ENCODE results near the gene DPP4.

Gene DPP4

DNA sequence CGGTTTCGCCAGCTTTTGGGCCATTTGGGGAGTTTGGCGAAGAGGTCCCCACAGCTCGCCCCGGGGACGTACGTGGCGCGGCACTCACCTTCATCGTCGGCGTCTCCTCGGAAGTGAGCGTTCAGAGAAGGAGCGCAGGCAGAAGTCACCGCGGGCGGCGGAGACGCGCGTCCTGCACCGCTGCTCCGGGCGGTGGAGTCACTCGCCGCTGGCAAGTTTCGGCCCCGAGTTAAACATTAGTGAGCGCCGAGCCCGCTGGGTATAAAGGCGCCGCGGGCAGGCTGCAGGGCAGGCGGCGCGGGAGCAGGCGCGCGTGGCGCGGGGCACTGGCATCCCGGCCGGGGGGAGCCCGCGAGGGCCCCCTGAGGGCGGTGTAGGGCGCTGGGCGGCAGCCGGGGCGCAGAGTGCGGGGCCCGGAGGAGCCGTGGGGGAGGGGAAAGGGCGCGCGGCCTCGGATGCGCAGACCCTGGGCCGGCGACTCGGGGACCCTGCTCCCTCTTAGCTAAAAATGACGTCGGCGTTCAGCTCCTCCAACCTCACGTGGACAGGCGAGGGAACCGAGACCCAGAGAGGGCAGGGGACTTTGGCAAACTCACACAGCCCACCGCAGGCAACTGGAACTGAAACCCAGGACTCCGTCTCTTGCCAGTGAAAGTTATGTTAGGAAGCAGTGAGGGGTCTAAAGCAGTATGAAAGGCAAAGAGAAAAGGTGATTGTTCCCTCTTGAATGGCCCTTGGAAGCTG, at the start of gene DPP4:
DPP4 (minus strand) TSS at position 328 of the 744 bp plus-strand sequence; CDS start at position 94, 234 bp downstream.
- DNase-seq (peak; percentile 68), ATAC-seq (replicated peaks) (peak; percentile 88)
- peaks cover 0 to 4% of the 10 kb centered on the region in 2 donors for H3K36me3 Mint-ChIP-seq

GRCh38 chr2:162118166-162119031, 44.4 kb upstream of the DPP4 start:
- H3K9me3 Mint-ChIP-seq, result peaks cover 1 to 6% of the 10 kb centered on the region in 2 donors
- no peak overlapping the region for H3K27ac Mint-ChIP-seq
- H3K36me3 Mint-ChIP-seq, result no peaks in the 10 kb centered on the region
- peaks cover 0 to 8% of the 10 kb centered on the region in 2 donors for H3K27me3 Mint-ChIP-seq
- DNase-seq (no peak), ATAC-seq (replicated peaks) (no peak)
- H3K4me1 Mint-ChIP-seq, result no peaks in the 10 kb centered on the region
- H3K4me3 Mint-ChIP-seq, result no peak overlapping the region

More for the DNA sequence above, at the start of gene DPP4:
- Mint-ChIP-seq H3K9me3 (peaks cover 4 to 11% of the 10 kb centered on the region in 2 donors), H3K4me1 (peaks cover 7 to 18% of the 10 kb centered on the region in 2 donors), H3K4me3 (peak within 1 kb of the TSS; percentile 84 to 86), H3K27me3 (peaks cover 41 to 54% of the 10 kb centered on the region in 2 donors), H3K27ac (peak within 1 kb of the TSS; percentile 73)

DNA sequence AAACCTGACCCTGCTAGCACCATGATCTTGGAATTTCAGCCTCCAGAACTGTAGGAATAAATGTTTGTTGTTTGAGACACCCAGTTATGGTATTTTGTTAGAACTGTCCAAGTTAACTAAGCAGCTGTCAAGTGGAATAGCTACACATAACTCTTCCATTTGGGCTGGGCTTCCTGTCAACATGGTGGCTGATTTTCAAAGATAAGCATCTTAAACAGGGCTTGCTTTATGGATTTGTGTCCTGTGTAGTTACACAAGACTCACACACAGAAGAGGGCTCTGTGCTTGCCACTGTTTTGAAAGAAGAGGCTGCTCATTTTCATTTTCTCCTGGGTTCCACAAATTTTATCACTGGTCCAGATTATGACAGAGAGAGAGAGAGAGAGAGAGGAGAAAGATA, 42.3 kb upstream of the DPP4 start:
- Mint-ChIP-seq H3K4me1 (no peaks in the 10 kb centered on the region), H3K27ac (no peak overlapping the region), H3K4me3 (no peak overlapping the region), H3K27me3 (peaks cover 0 to 8% of the 10 kb centered on the region in 2 donors), H3K36me3 (no peaks in the 10 kb centered on the region), H3K9me3 (peaks cover 1 to 6% of the 10 kb centered on the region in 2 donors)
- ATAC-seq (replicated peaks) (no peak), DNase-seq (no peak)

DNA sequence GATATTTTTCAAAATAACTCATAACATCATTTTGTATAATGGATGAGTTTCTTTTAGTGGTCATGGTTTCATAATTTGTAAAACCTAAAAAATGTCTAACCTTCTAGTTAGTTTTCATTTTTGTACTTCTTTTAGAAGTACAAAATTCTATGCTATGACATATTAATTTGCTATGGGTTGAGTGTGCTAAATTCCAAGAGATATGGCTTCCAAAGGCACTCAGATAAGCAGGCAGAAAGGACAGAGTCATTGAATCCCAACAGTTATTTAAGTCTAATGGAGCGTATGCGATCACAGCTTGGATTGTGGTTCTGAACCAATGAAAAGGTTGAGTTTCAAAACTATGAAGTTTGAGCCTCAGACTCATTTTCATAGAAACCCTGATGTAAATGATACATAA, 41.1 kb upstream of the DPP4 start:
- ATAC-seq (replicated peaks), result no peak
- H3K27ac Mint-ChIP-seq, result no peak overlapping the region

GRCh38 chr2:162114271-162114670, 40.3 kb upstream of the DPP4 start:
- no peak overlapping the region for H3K27ac Mint-ChIP-seq
- H3K4me1 Mint-ChIP-seq, result no peaks in the 10 kb centered on the region
- peaks cover 0 to 12% of the 10 kb centered on the region in 2 donors for H3K27me3 Mint-ChIP-seq
- DNase-seq (no peak), ATAC-seq (replicated peaks) (no peak)
- H3K4me3 Mint-ChIP-seq, result no peak overlapping the region
- peaks cover 1 to 6% of the 10 kb centered on the region in 2 donors for H3K9me3 Mint-ChIP-seq
- H3K36me3 Mint-ChIP-seq, result no peaks in the 10 kb centered on the region

More for the DNA sequence above, 41.1 kb upstream of the DPP4 start:
- H3K4me3 Mint-ChIP-seq, result no peak overlapping the region
- no peaks in the 10 kb centered on the region for H3K36me3 Mint-ChIP-seq
- DNase-seq, result no peak
- H3K9me3 Mint-ChIP-seq, result peaks cover 1 to 6% of the 10 kb centered on the region in 2 donors
- H3K4me1 Mint-ChIP-seq, result no peaks in the 10 kb centered on the region
- peaks cover 0 to 9% of the 10 kb centered on the region in 2 donors for H3K27me3 Mint-ChIP-seq

GRCh38 chr2:162113776-162114168, 39.8 kb upstream of the DPP4 start:
- ATAC-seq (replicated peaks), result no peak
- peaks cover 0 to 12% of the 10 kb centered on the region in 2 donors for H3K27me3 Mint-ChIP-seq
- H3K4me1 Mint-ChIP-seq, result no peaks in the 10 kb centered on the region
- DNase-seq, result no peak
- no peak overlapping the region for H3K4me3 Mint-ChIP-seq
- H3K27ac Mint-ChIP-seq, result no peak overlapping the region
- H3K9me3 Mint-ChIP-seq, result peaks cover 1 to 6% of the 10 kb centered on the region in 2 donors
- no peaks in the 10 kb centered on the region for H3K36me3 Mint-ChIP-seq

DNA sequence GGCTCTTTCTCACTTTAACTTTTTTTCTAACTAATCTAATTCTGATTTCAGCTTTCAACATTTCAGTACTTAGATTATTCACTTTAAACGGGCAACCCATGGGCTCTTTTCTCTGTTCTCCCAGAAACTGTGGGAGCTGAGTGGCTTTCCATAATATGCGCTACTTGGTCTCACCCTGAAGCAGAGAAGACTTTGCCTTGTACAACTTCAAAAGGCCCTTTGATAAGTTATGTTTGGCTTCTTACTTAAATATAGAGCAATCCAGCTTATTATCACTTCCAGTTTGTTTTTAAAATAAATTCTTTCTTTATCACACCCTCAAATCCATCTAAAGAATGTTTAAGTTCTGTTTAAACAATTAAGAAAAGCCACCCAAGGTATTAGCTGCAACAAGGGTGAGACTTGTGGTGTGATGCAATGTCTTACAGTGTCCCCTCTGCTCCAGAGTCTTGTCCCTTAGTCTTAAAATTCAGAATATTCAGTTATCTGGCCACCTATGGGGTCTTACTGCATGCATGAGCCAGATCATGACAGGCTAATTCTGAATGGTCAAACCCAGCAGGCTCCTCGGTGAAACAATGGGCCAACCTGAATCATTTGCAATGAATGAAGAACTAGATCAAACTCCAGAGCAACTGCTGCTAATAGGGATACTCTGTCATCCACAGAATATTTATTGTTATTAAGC, 39.2 kb upstream of the DPP4 start:
- Mint-ChIP-seq H3K9me3 (peaks cover 1 to 6% of the 10 kb centered on the region in 2 donors), H3K4me1 (peaks cover 2% of the 10 kb centered on the region in 2 donors), H3K4me3 (no peak overlapping the region), H3K27me3 (peaks cover 0 to 14% of the 10 kb centered on the region in 2 donors), H3K27ac (no peak overlapping the region), H3K36me3 (no peaks in the 10 kb centered on the region)
- ATAC-seq (replicated peaks) (no peak), DNase-seq (no peak)

- Mint-ChIP-seq H3K4me3 (no peak overlapping the region), H3K27me3 (peaks cover 0 to 18% of the 10 kb centered on the region in 2 donors), H3K27ac (no peak overlapping the region), H3K9me3 (peaks cover 1 to 6% of the 10 kb centered on the region in 2 donors), H3K36me3 (no peaks in the 10 kb centered on the region), H3K4me1 (peaks cover 6 to 11% of the 10 kb centered on the region in 2 donors)
- no peak for ATAC-seq (replicated peaks)
- DNase-seq, result no peak
Measured at GRCh38 chr2:162111958-162112850, 38.2 kb upstream of the DPP4 start.

DNA sequence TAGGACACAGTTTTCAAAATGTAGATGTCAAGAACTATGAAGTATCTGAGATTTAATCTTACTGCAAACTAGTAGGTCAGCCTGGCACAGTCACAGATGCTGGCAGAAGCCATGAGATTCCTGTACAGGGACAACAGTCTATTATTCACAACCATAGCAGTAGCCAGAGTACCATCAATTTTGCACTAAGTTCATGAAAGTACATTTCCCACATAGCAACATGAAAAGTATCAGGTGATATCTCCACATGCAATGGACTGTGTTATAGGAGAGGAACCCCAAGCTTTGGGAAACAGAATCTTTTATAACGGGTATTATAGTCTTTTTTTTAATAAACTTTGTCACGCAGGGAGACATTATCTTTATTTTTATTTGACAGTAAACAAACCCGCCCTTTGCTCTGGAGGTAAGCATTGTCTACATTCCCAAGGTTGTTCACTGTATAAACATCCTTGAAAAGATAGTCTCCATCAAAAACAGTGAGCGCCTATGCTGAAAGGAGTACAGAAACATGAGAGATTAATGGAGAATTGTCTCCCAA, 33.4 kb upstream of the DPP4 start:
- peaks cover 9 to 11% of the 10 kb centered on the region in 2 donors for H3K4me1 Mint-ChIP-seq
- no peaks in the 10 kb centered on the region for H3K36me3 Mint-ChIP-seq
- DNase-seq (no peak), ATAC-seq (replicated peaks) (no peak)
- peaks cover 0 to 15% of the 10 kb centered on the region in 2 donors for H3K27me3 Mint-ChIP-seq
- no peak overlapping the region for H3K4me3 Mint-ChIP-seq
- no peaks in the 10 kb centered on the region for H3K9me3 Mint-ChIP-seq
- H3K27ac Mint-ChIP-seq, result no peak overlapping the region

DNA sequence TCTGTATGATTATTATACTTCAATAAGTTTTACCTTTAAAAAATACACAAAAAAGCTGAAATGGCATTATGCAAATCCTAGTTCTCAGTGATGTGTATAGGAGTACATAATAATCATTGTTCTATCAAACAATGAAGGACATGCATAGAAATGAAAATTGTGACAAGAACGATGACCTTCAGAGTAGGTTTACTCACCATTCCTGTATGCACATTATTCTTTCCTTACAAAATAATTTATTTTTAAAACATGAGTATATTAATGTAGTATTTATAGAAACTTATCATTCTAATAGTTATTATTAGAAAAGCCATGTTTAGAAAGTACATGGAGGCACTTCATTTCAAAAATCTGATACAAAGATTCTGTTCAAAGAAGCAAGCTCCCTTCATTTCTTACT, 32.7 kb upstream of the DPP4 start:
- Mint-ChIP-seq H3K27me3 (peaks cover 0 to 15% of the 10 kb centered on the region in 2 donors), H3K4me3 (no peak overlapping the region), H3K9me3 (no peaks in the 10 kb centered on the region), H3K4me1 (peaks cover 9 to 11% of the 10 kb centered on the region in 2 donors), H3K27ac (no peak overlapping the region), H3K36me3 (no peaks in the 10 kb centered on the region)
- DNase-seq (no peak), ATAC-seq (replicated peaks) (no peak)

DNA sequence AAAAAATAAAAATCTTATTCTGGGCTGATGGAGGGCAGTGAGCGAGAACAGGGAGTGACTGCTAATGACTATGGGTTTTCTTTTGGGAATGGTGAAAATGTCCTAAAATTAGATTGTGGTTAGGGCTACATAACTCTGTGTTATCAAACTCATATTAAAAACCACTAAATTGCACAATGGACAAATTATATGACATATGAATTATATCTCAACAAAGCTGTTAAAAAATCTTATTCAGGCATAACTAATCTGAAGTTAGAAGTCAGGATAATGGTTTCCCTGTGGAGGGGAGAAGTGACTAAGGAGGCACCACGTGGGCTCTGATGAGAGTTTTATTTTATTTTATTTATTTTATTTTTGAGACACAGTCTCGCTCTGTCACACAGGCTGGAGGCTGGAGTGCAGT, 32.1 kb upstream of the DPP4 start:
- Mint-ChIP-seq H3K27ac (no peak overlapping the region), H3K27me3 (peaks cover 0 to 15% of the 10 kb centered on the region in 2 donors), H3K4me1 (peaks cover 9 to 11% of the 10 kb centered on the region in 2 donors), H3K36me3 (no peaks in the 10 kb centered on the region), H3K9me3 (no peaks in the 10 kb centered on the region), H3K4me3 (no peak overlapping the region)
- ATAC-seq (replicated peaks) (no peak), DNase-seq (no peak)

- Mint-ChIP-seq H3K4me3 (no peak overlapping the region), H3K27me3 (peaks cover 0 to 10% of the 10 kb centered on the region in 2 donors), H3K27ac (no peak overlapping the region), H3K36me3 (no peaks in the 10 kb centered on the region), H3K4me1 (peaks cover 9 to 11% of the 10 kb centered on the region in 2 donors), H3K9me3 (no peaks in the 10 kb centered on the region)
- no peak for DNase-seq
- no peak for ATAC-seq (replicated peaks)
Measured at GRCh38 chr2:162103443-162104009, 29.5 kb upstream of the DPP4 start.

GRCh38 chr2:162100579-162100978, 26.6 kb upstream of the DPP4 start:
- Mint-ChIP-seq H3K36me3 (no peaks in the 10 kb centered on the region), H3K27ac (no peak overlapping the region), H3K4me3 (no peak overlapping the region), H3K4me1 (peaks cover 0 to 3% of the 10 kb centered on the region in 2 donors), H3K27me3 (peaks cover 4 to 10% of the 10 kb centered on the region in 2 donors), H3K9me3 (no peaks in the 10 kb centered on the region)
- no peak for DNase-seq
- no peak for ATAC-seq (replicated peaks)

All from stimulated activated naive B cell treated with anti-CD40 and anti-IgM and Interleukin-4, amounts not matched to agents 10 μg/mL and 1 μg/mL and 100 μg/mL, for 72 hours (primary cell).